Panc1 (cell line): ENCODE measurements around the gene CAV3. TPM values are rescaled to one million over a fixed set of nuclear protein-coding genes. Genes with fewer than 3 reads are reported as not detected.

ENCODE experiments used
- ATAC-seq: fragments of 200-7000 bp; cut with Tn5 transposase; 2 replicates; pipeline ENCODE4 v1.9.1; 2020; ENCODE audit warnings: mild to moderate bottlenecking, moderate library complexity
- BruUV-seq: library from RNA; stranded (reverse); fragments of 400-500 nt; replicated peaks from 2 replicates; lab custom pipeline; 2021; lab: Mats Ljungman, UMichigan
- CTCF ChIA-PET: fragments of 300-600 bp; sonication (Branson Sonifier 250); formaldehyde crosslinking; loops from one replicate; lab custom pipeline; 2022; ENCODE audit warnings: antibody characterized with exemption; lab: Charles Lee
- POLR2A ChIA-PET: fragments of 300-600 bp; sonication (Branson Sonifier 250); formaldehyde crosslinking; loops from one replicate; lab custom pipeline; 2022; ENCODE audit warnings: antibody characterized with exemption; lab: Charles Lee
- DNase-seq: peaks from one replicate; pipeline ENCODE4 v3.0.0-alpha.2; 2010; ENCODE audit warnings: low read depth, low spot score
- H3K27ac ChIP-seq: 2 replicates; pipeline ENCODE4 v1.5.1; 2011; ENCODE audit warnings: mild to moderate bottlenecking, low read length, inconsistent platforms
- H3K27me3 ChIP-seq: fragments of 200-500 bp; sonication (Bioruptor generic); 2 replicates; pipeline ENCODE4 v1.6.0; 2014; ENCODE audit warnings: low read length, inconsistent platforms; ENCODE audit not compliant: control insufficient read depth, insufficient read depth
- H3K36me3 ChIP-seq: fragments of 200-500 bp; sonication (Bioruptor generic); 2 replicates; pipeline ENCODE4 v1.5.1; 2014; ENCODE audit warnings: inconsistent platforms, mild to moderate bottlenecking, low read length, moderate library complexity; ENCODE audit not compliant: control insufficient read depth, insufficient read depth
- H3K4me1 ChIP-seq: 2 replicates; pipeline ENCODE4 v1.5.1; 2011; ENCODE audit warnings: inconsistent platforms, mild to moderate bottlenecking, low read length, moderate library complexity; ENCODE audit not compliant: control insufficient read depth, insufficient read depth
- H3K4me3 ChIP-seq, 2 experiments: 2 replicates each; pipeline ENCODE4 v1.5.1; 2011 to 2012; ENCODE audit warnings: low read depth in 2 of 2, low read length in 2 of 2, mild to moderate bottlenecking in 2 of 2, inconsistent platforms in 1 of 2, moderate library complexity in 1 of 2
- H3K9me3 ChIP-seq: fragments of 200-500 bp; sonication (Bioruptor generic); 2 replicates; pipeline ENCODE4 v1.5.1; 2014; ENCODE audit warnings: low read depth, mild to moderate bottlenecking, inconsistent platforms, low read length, moderate library complexity; ENCODE audit not compliant: control insufficient read depth, insufficient read depth
- CTCF ChIP-seq: fragments of 450-650 bp; IDR thresholded peaks from 2 replicates; pipeline ENCODE4 v1.5.1; 2017; ENCODE audit warnings: mild to moderate bottlenecking
- POLR2AphosphoS5 ChIP-seq: IDR thresholded peaks from 2 replicates; pipeline ENCODE4 v1.6.1; 2012; ENCODE audit warnings: mild to moderate bottlenecking, low read depth, low read length, moderate library complexity
- REST ChIP-seq, 2 experiments: IDR thresholded peaks; 2 replicates each; pipeline ENCODE4 v1.6.1; 2011 to 2012; ENCODE audit warnings: low read depth in 2 of 2, control low read depth in 1 of 2, low read length in 1 of 2, mild to moderate bottlenecking in 1 of 2, moderate library complexity in 1 of 2; ENCODE audit not compliant: insufficient read depth in 1 of 2
- SIN3A ChIP-seq: IDR thresholded peaks from 2 replicates; pipeline ENCODE4 v1.6.1; 2012; ENCODE audit warnings: low read depth, mild to moderate bottlenecking, low read length, moderate library complexity, borderline replicate concordance; ENCODE audit not compliant: insufficient read depth
- TCF7L2 ChIP-seq: IDR thresholded peaks from 2 replicates; pipeline ENCODE4 v1.6.1; 2011; ENCODE audit warnings: mild to moderate bottlenecking, low read depth, low read length, inconsistent platforms
- in situ Hi-C: cut with HindIII; loops from 2 replicates; pipeline ENCODE4 v1.10.0; 2016; ENCODE audit warnings: low sequenced_read_pairs, low pct_unique_long_range_greater_than_20kb
- intact Hi-C: fragments of 100-400 bp; cut with micrococcal nuclease; formaldehyde crosslinking; loops from one replicate; pipeline ENCODE4 v1.10.0; 2022; ENCODE audit not compliant: unreplicated experiment
- total RNA-seq: library from RNA; stranded (reverse); gene quantifications from one replicate; pipeline ENCODE4 v1.2.1, GENCODE V29; 2021; ENCODE audit not compliant: unreplicated experiment

Gene CAV3
- total RNA-seq, 1 experiment from 2014 or later = not detected

- Histone ChIP-seq H3K4me1 (no peaks in the 10 kb centered on the region; the same call in 1 of the 2 replicates), H3K27me3 (no peaks in the 10 kb centered on the region), H3K9me3 (no peaks in the 10 kb centered on the region), H3K36me3 (no peaks in the 10 kb centered on the region), H3K4me3 (no peak overlapping the region), H3K27ac (no peak overlapping the region)
- intact Hi-C loops (no loop called here), in situ Hi-C loops (no loop called here)
- TF ChIP-seq CTCF (no peak), POLR2AphosphoS5 (no peak), TCF7L2 (no peak), REST (IDR thresholded peaks at IDR 0.05; ENCODE audit: insufficient read depth in 1 of 2, low read depth in 2 of 2, low read length in 1 of 2) (no peak), SIN3A (no peak)
- DNase-seq = no peak
- POLR2A ChIA-PET = no interaction called here
- BruUV-seq = no TSS peak
- no peak for ATAC-seq
- CTCF ChIA-PET = no interaction called here
These were observed 46.7 kb downstream of the CAV3 start for GRCh38 chr3:8780279-8780678.

GRCh38 chr3:8784676-8785435, 51.3 kb downstream of the CAV3 start:
- intact Hi-C loops = no loop called here

More at GRCh38 chr3:8784676-8785435, 51.3 kb downstream of the CAV3 start:
- CTCF ChIA-PET = no interaction called here
- in situ Hi-C loops = no loop called here
- Histone ChIP-seq H3K36me3 (no peaks in the 10 kb centered on the region), H3K9me3 (no peaks in the 10 kb centered on the region), H3K27ac (no peak overlapping the region), H3K27me3 (no peaks in the 10 kb centered on the region), H3K4me1 (no peaks in the 10 kb centered on the region), H3K4me3 (no peak overlapping the region)
- TF ChIP-seq REST (IDR thresholded peaks at IDR 0.05; ENCODE audit: insufficient read depth in 1 of 2, low read depth in 2 of 2, low read length in 1 of 2) = no peak
- no peak for TF ChIP-seq SIN3A
- no peak for TF ChIP-seq POLR2AphosphoS5
- no peak for TF ChIP-seq TCF7L2
- no peak for TF ChIP-seq CTCF
- ATAC-seq (no peak), DNase-seq (no peak)
- no TSS peak for BruUV-seq
- POLR2A ChIA-PET = no interaction called here
